Neural cell (in vitro differentiated cells): ENCODE measurements around the gene S1PR1. TPM values are rescaled to one million over a fixed set of nuclear protein-coding genes. Genes with fewer than 3 reads are reported as not detected.

Experiments
- H2AFZ ChIP-seq: fragments of 200-600, 300-800 bp; sonication (generic), shearing (Covaris generic); 2 replicates; pipeline ENCODE4 v1.6.0; 2014; ENCODE audit warnings: low read depth, mild to moderate bottlenecking, antibody characterized with exemption, low read length, moderate library complexity
- H3F3A ChIP-seq: fragments of 200-600 bp; shearing (Covaris generic); 2 replicates; pipeline ENCODE4 v1.6.1; 2016; ENCODE audit warnings: mild to moderate bottlenecking, moderate library complexity, mixed read lengths, antibody characterized with exemption, low read length; ENCODE audit not compliant: insufficient read depth, poor library complexity, severe bottlenecking
- H3K27ac ChIP-seq: fragments of 200-600, 300-800 bp; sonication (generic), shearing (Covaris generic); 2 replicates; pipeline ENCODE4 v1.5.1; 2014; ENCODE audit warnings: mild to moderate bottlenecking, low read length, moderate library complexity
- H3K27me3 ChIP-seq: fragments of 300-800, 200-600 bp; sonication (generic), shearing (Covaris generic); 2 replicates; pipeline ENCODE4 v1.6.0; 2014; ENCODE audit warnings: mild to moderate bottlenecking, low read depth, low read length, moderate library complexity; ENCODE audit not compliant: insufficient read depth
- H3K36me3 ChIP-seq: fragments of 300-800, 200-600 bp; sonication (generic), shearing (Covaris generic); 2 replicates; pipeline ENCODE4 v1.5.1; 2014; ENCODE audit warnings: mild to moderate bottlenecking, antibody characterized with exemption, low read length, moderate library complexity; ENCODE audit not compliant: insufficient read depth
- H3K4me2 ChIP-seq: fragments of 300-800, 200-600 bp; sonication (generic), shearing (Covaris generic); 2 replicates; pipeline ENCODE4 v1.6.0; 2014; ENCODE audit warnings: mild to moderate bottlenecking, low read length
- H3K4me3 ChIP-seq: fragments of 300-800, 200-600 bp; sonication (generic), shearing (Covaris generic); 2 replicates; pipeline ENCODE4 v1.5.1; 2014; ENCODE audit warnings: mild to moderate bottlenecking, low read length, moderate library complexity
- H3K79me2 ChIP-seq: fragments of 200-600 bp; shearing (Covaris generic); replicated peaks from 2 replicates; pipeline ENCODE4 v1.6.0; 2014; ENCODE audit warnings: mild to moderate bottlenecking, low read length, moderate library complexity; ENCODE audit not compliant: insufficient read depth
- H3K9ac ChIP-seq: fragments of 300-800, 200-600 bp; sonication (generic), shearing (Covaris generic); 2 replicates; pipeline ENCODE4 v1.6.1; 2016; ENCODE audit warnings: mild to moderate bottlenecking, low read length, mixed read lengths
- H3K9me2 ChIP-seq: fragments of 200-600 bp; shearing (Covaris generic); 2 replicates; pipeline ENCODE4 v1.6.1; 2016; ENCODE audit warnings: mild to moderate bottlenecking, low read length, mixed read lengths; ENCODE audit not compliant: insufficient read depth
- H3K9me3 ChIP-seq: fragments of 200-600, 300-800 bp; sonication (generic), shearing (Covaris generic); 2 replicates; pipeline ENCODE4 v1.6.1; 2016; ENCODE audit warnings: mild to moderate bottlenecking, mixed run types, low read length, moderate library complexity, mixed read lengths
- H4K20me1 ChIP-seq: fragments of 200-600 bp; shearing (Covaris generic); 2 replicates; pipeline ENCODE4 v1.6.1; 2016; ENCODE audit warnings: mild to moderate bottlenecking, mixed run types; ENCODE audit not compliant: insufficient read depth
- CTCF ChIP-seq: fragments of 450-650 bp; IDR thresholded peaks from 2 replicates; pipeline ENCODE4 v1.5.1; 2014; ENCODE audit warnings: antibody characterized with exemption, mild to moderate bottlenecking, moderate library complexity; ENCODE audit not compliant: poor library complexity, severe bottlenecking
- EP300 ChIP-seq: fragments of 450-650 bp; conservative IDR thresholded peaks from 2 replicates; pipeline ENCODE4 v1.6.1; 2014; ENCODE audit warnings: antibody characterized with exemption, mild to moderate bottlenecking, moderate library complexity; ENCODE audit not compliant: poor library complexity, severe bottlenecking
- EZH2 ChIP-seq: fragments of 200-600, 300-800 bp; shearing (Covaris generic), sonication (generic); IDR thresholded peaks from 2 replicates; pipeline ENCODE4 v1.6.1; 2014; ENCODE audit warnings: antibody characterized with exemption, low read length, borderline replicate concordance, mild to moderate bottlenecking; ENCODE audit not compliant: insufficient read depth, poor library complexity, severe bottlenecking
- MXI1 ChIP-seq: fragments of 450-650 bp; conservative IDR thresholded peaks from 2 replicates; pipeline ENCODE4 v1.6.1; 2014; ENCODE audit warnings: antibody characterized with exemption, mild to moderate bottlenecking; ENCODE audit not compliant: poor library complexity, severe bottlenecking
- POLR2AphosphoS5 ChIP-seq: IDR thresholded peaks from 2 replicates; pipeline ENCODE4 v1.6.1; 2012
- RAD21 ChIP-seq: fragments of 450-650 bp; conservative IDR thresholded peaks from 2 replicates; pipeline ENCODE4 v1.6.1; 2014; ENCODE audit warnings: antibody characterized with exemption, mild to moderate bottlenecking, moderate library complexity
- REST ChIP-seq: IDR thresholded peaks from 2 replicates; pipeline ENCODE4 v1.6.1; 2012; ENCODE audit warnings: borderline replicate concordance
- SMC3 ChIP-seq: fragments of 450-650 bp; conservative IDR thresholded peaks from 2 replicates; pipeline ENCODE4 v1.6.1; 2014; ENCODE audit warnings: antibody characterized with exemption, mild to moderate bottlenecking, moderate library complexity; ENCODE audit not compliant: poor library complexity
- TAF1 ChIP-seq: IDR thresholded peaks from 2 replicates; pipeline ENCODE4 v1.6.1; 2012; ENCODE audit warnings: low read depth
- polyA plus RNA-seq: library from polyadenylated mRNA; depleted of rRNA; stranded (reverse); fragments of >200 nt; gene quantifications from 2 replicates; pipeline ENCODE4 v1.2.3, GENCODE V29; 2014

The S1PR1 gene
- polyA plus RNA-seq, 1 donor from 2014 or later: not detected

GRCh38 chr1:101243751-101244150 is 6.9 kb downstream of the S1PR1 start:
- no peaks in the 10 kb centered on the region for H3K27me3 ChIP-seq
- no peak overlapping the region for H3K27ac ChIP-seq
- no peak overlapping the region for H3K9ac ChIP-seq
- no peaks in the 10 kb centered on the region for H3K9me2 ChIP-seq
- H3K9me3 ChIP-seq: no peaks in the 10 kb centered on the region
- TF ChIP-seq EP300: no peak
- TF ChIP-seq REST: no peak
- no peak for TF ChIP-seq POLR2AphosphoS5
- TF ChIP-seq CTCF: no peak
- TF ChIP-seq EZH2: no peak
- no peak for TF ChIP-seq TAF1
- TF ChIP-seq RAD21: no peak
- no peak for TF ChIP-seq SMC3
- TF ChIP-seq MXI1: no peak
- no peak overlapping the region for H3K4me3 ChIP-seq
- H3K79me2 ChIP-seq: peaks cover 28% of the 10 kb centered on the region
- no peaks in the 10 kb centered on the region for H3K36me3 ChIP-seq
- H3F3A ChIP-seq: no peaks in the 10 kb centered on the region
- no peak overlapping the region for H2AFZ ChIP-seq
- H4K20me1 ChIP-seq: no peaks in the 10 kb centered on the region
- no peak overlapping the region for H3K4me2 ChIP-seq

GRCh38 chr1:101244842-101245241 is 8.0 kb downstream of the S1PR1 start:
- no peaks in the 10 kb centered on the region for H3F3A ChIP-seq
- H3K27me3 ChIP-seq: no peaks in the 10 kb centered on the region
- no peak overlapping the region for H3K27ac ChIP-seq
- no peak overlapping the region for H3K4me3 ChIP-seq
- peaks cover 19% of the 10 kb centered on the region for H3K79me2 ChIP-seq
- H2AFZ ChIP-seq: no peak overlapping the region
- no peaks in the 10 kb centered on the region for H4K20me1 ChIP-seq
- TF ChIP-seq MXI1 (no peak), RAD21 (no peak)
- no peaks in the 10 kb centered on the region for H3K36me3 ChIP-seq
- no peak overlapping the region for H3K9ac ChIP-seq
- H3K9me3 ChIP-seq: no peaks in the 10 kb centered on the region
- H3K4me2 ChIP-seq: no peak overlapping the region
- no peaks in the 10 kb centered on the region for H3K9me2 ChIP-seq
